ENCODE results near the gene SHISA7. TPM values are rescaled to one million over a fixed set of nuclear protein-coding genes. Genes with fewer than 3 reads are reported as not detected.
"Not testable (repeated sequence)": the region's sequence is repeated elsewhere in the genome, so short reads cannot be mapped to it uniquely, and the experiment has no call there.

Gene SHISA7
- total and polyA plus RNA-seq, 4 donors: 4.0 to 35.6 (median 17.1) TPM

DNA sequence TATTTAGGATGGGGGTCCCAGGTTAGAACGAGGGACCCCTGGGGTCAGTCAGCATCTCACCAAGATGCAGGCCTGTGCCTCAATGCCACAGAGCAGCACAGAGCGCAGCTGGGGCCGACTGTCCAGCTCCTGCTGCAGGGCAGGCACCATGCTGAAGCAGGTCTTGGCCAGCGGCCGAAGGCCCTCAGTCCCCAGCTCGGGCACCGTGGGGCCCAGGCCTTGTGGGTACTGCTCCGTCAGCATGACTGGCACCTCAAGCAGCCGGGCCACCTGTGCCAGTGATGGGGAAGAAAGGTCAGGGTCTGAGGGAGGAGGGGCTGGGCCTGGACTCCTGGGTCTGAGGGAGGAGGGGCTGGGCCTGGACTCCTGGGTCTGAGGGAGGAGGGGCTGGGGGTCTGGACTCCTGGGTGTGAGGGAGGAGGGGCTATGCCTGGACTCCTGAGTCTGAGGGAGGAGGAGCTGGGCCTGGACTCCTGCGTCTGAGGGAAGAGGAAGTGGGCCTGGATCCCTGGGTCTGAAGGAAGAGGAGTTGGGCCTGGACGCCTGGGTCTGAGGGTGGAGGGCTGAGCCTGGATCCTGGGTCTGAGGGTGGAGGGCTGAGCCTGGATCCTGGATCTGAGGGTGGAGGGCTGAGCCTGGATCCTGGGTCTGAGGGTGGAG is 12.6 kb upstream of the SHISA7 start:
- peaks cover 48% of the 10 kb centered on the region for H3K4me1 ChIP-seq (ENCODE audit: control insufficient read depth, insufficient read depth, low read length)
- peaks cover 34% of the 10 kb centered on the region for H3K36me3 ChIP-seq (ENCODE audit: control insufficient read depth, insufficient read depth, low read length)
- peaks cover 6% of the 10 kb centered on the region for H3K27me3 ChIP-seq (ENCODE audit: control insufficient read depth, insufficient read depth, low read length)
- H3K4me3 ChIP-seq (ENCODE audit: low read depth, low read length): no peak overlapping the region
- no peaks in the 10 kb centered on the region for H3K9me3 ChIP-seq (ENCODE audit: control insufficient read depth, insufficient read depth, low read length)
- no peak overlapping the region for H3K27ac ChIP-seq (ENCODE audit: low read depth, low read length)
- DNase-seq (ENCODE audit: low read depth in 4 of 6, low spot score in 6 of 6): no peak
- WGBS (ENCODE audit: insufficient coverage): 94% methylated on average over 11 of the region's 11 CpGs

GRCh38 chr19:55454787-55455243 is 11.7 kb upstream of the SHISA7 start:
- Histone ChIP-seq H3K27me3 (ENCODE audit: control insufficient read depth, insufficient read depth, low read length) (peaks cover 6% of the 10 kb centered on the region), H3K9me3 (ENCODE audit: control insufficient read depth, insufficient read depth, low read length) (no peaks in the 10 kb centered on the region), H3K4me3 (ENCODE audit: low read depth, low read length) (no peak overlapping the region), H3K27ac (ENCODE audit: low read depth, low read length) (no peak overlapping the region), H3K4me1 (ENCODE audit: control insufficient read depth, insufficient read depth, low read length) (peaks cover 46% of the 10 kb centered on the region), H3K36me3 (ENCODE audit: control insufficient read depth, insufficient read depth, low read length) (peaks cover 34% of the 10 kb centered on the region)
- 60% methylated on average over 11 of the region's 14 CpGs for WGBS (ENCODE audit: insufficient coverage)
- peak in 2 of 6 donors; percentile 36 to 53 for DNase-seq (ENCODE audit: low read depth in 4 of 6, low spot score in 6 of 6)

GRCh38 chr19:55453511-55454260 is 10.6 kb upstream of the SHISA7 start:
- H3K27me3 ChIP-seq (ENCODE audit: control insufficient read depth, insufficient read depth, low read length): peaks cover 6% of the 10 kb centered on the region
- no peak overlapping the region for H3K27ac ChIP-seq (ENCODE audit: low read depth, low read length)
- H3K4me1 ChIP-seq (ENCODE audit: control insufficient read depth, insufficient read depth, low read length): peaks cover 51% of the 10 kb centered on the region
- no peaks in the 10 kb centered on the region for H3K9me3 ChIP-seq (ENCODE audit: control insufficient read depth, insufficient read depth, low read length)
- WGBS (ENCODE audit: insufficient coverage): 86% methylated on average over 10 of the region's 12 CpGs
- peaks cover 34% of the 10 kb centered on the region for H3K36me3 ChIP-seq (ENCODE audit: control insufficient read depth, insufficient read depth, low read length)
- no peak overlapping the region for H3K4me3 ChIP-seq (ENCODE audit: low read depth, low read length)
- DNase-seq (ENCODE audit: low read depth in 4 of 6, low spot score in 6 of 6): no peak

- peaks cover 36% of the 10 kb centered on the region for H3K36me3 ChIP-seq (ENCODE audit: control insufficient read depth, insufficient read depth, low read length)
- under 1% methylated on average over 26 of the region's 34 CpGs for WGBS (ENCODE audit: insufficient coverage)
- H3K9me3 ChIP-seq (ENCODE audit: control insufficient read depth, insufficient read depth, low read length): no peaks in the 10 kb centered on the region
- H3K4me3 ChIP-seq (ENCODE audit: low read depth, low read length): peak overlapping the region; percentile 55
- H3K4me1 ChIP-seq (ENCODE audit: control insufficient read depth, insufficient read depth, low read length): peaks cover 55% of the 10 kb centered on the region
- peaks cover 6% of the 10 kb centered on the region for H3K27me3 ChIP-seq (ENCODE audit: control insufficient read depth, insufficient read depth, low read length)
- peak; percentile 88 to 99 (median 94) for DNase-seq (ENCODE audit: low read depth in 4 of 6, low spot score in 6 of 6)
- no peak overlapping the region for H3K27ac ChIP-seq (ENCODE audit: low read depth, low read length)
Measured at GRCh38 chr19:55452749-55453346, 9.7 kb upstream of the SHISA7 start.

DNA sequence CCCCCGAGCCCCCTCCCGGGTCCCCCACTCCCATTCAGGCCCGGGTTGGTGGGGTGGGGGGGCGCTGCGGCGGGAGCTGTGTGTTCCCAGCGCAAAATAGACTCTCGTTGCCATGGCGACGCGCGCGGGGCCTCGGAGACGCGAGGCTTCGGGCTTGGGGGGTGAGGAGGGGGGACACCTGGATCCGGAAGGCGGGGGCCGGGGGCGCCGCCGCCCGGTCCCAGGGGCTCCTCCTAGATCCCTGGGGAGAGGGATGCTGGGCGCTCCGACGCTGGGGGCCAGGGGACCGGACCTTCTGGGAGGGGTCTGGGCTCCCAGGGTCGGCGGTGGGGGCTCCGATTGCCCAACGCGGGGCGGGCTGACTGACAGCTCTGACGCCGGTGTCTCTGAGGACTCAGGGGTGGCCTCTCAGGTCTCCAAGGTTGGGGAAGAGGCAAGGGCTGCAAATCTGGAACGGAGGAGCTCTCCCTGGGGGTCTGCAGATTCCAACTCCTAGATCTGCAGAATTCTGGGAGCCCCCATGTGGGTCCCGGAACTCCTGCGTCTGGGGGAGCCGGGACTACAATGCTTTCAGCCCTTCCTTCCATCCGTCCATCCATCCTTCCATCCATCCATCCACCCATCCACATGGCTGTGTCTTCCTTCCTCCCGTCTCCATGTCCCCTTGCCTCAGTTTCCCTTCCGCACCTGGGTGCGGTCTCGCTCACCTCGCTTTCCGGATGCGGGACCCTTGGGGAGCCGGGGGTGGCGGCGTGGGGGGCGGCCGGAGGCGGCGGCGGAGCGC is 9.1 kb upstream of the SHISA7 start:
- peaks cover 36% of the 10 kb centered on the region for H3K36me3 ChIP-seq (ENCODE audit: control insufficient read depth, insufficient read depth, low read length)
- H3K27me3 ChIP-seq (ENCODE audit: control insufficient read depth, insufficient read depth, low read length): peaks cover 6% of the 10 kb centered on the region
- under 1% methylated on average over 57 of the region's 57 CpGs for whole genome bisulfite sequencing (ENCODE audit: insufficient coverage)
- DNase-seq (ENCODE audit: low read depth in 4 of 6, low spot score in 6 of 6): peak in 3 of 6 donors; percentile 69 to 92 (median 92)
- H3K4me1 ChIP-seq (ENCODE audit: control insufficient read depth, insufficient read depth, low read length): peaks cover 62% of the 10 kb centered on the region
- H3K4me3 ChIP-seq (ENCODE audit: low read depth, low read length): peak overlapping the region; percentile 55
- no peaks in the 10 kb centered on the region for H3K9me3 ChIP-seq (ENCODE audit: control insufficient read depth, insufficient read depth, low read length)
- H3K27ac ChIP-seq (ENCODE audit: low read depth, low read length): no peak overlapping the region

DNA sequence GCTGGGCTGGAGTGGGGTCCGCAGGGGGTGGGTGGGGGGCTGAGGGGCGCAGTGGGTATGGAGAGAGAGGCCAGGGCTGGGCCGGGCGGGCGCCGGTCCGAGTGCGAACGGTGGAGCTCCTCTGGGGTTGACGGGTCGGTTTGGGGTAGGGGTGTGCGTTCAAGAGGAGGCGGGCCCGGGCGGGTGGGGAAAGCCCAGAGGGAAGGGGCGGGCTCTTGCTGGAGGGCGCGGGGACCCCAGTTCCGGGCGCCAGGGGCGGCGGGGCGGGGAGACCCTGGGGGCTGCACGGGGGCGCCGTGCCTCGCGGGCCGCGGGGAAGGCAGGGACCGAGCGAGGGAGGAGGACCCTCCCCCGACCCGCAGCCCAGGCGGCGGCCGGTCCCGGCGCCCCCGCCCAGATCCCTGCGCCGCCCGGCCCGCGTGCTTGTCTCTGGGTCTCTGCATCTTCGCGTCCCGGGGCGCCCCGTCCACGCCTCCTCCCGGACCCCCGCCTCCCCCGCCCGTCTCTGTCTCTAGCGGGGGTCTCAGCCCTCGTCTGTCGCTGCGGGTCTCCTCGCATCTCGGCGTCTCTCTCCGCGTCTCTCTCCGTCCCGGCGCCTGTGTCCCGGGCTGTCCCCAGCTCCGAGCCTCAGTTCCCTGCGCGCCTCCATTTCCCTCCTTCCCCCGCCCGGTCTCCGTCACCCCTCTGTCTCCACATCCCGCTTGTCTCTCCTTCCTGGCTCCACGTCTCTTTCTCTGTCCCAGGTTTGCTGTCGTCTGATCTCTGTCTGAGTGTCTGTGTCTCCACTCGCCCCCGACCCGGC is 8.3 kb upstream of the SHISA7 start:
- Histone ChIP-seq H3K27me3 (ENCODE audit: control insufficient read depth, insufficient read depth, low read length) (peaks cover 6% of the 10 kb centered on the region), H3K4me3 (ENCODE audit: low read depth, low read length) (peak overlapping the region; percentile 55), H3K4me1 (ENCODE audit: control insufficient read depth, insufficient read depth, low read length) (peaks cover 67% of the 10 kb centered on the region), H3K27ac (ENCODE audit: low read depth, low read length) (no peak overlapping the region), H3K9me3 (ENCODE audit: control insufficient read depth, insufficient read depth, low read length) (no peaks in the 10 kb centered on the region), H3K36me3 (ENCODE audit: control insufficient read depth, insufficient read depth, low read length) (peaks cover 32% of the 10 kb centered on the region)
- peak in 1 of 6 donors; percentile 33 for DNase-seq (ENCODE audit: low read depth in 4 of 6, low spot score in 6 of 6)
- under 1% methylated on average over 77 of the region's 80 CpGs for WGBS (ENCODE audit: insufficient coverage)

DNA sequence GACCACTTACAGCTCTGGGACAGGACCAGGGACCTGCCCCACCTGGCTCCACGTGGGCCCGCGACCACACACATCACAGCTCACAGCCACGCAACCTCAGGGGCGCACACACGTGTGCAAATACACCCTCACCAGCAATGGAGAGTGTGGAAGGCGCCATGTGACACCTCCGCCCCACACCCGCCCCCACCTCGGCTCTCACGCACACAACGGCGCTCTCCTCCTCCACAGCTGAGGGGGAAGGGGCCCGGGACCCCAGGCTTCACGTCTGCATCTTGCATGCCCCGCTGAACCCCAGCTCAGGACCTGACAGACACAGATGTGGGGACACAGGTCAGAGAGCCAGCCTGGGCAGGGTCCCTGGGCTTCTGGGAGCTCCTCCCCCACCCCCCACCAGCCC is 6.4 kb upstream of the SHISA7 start:
- Histone ChIP-seq H3K36me3 (ENCODE audit: control insufficient read depth, insufficient read depth, low read length) (peaks cover 13% of the 10 kb centered on the region), H3K27ac (ENCODE audit: low read depth, low read length) (no peak overlapping the region), H3K9me3 (ENCODE audit: control insufficient read depth, insufficient read depth, low read length) (no peaks in the 10 kb centered on the region), H3K4me3 (ENCODE audit: low read depth, low read length) (no peak overlapping the region), H3K4me1 (ENCODE audit: control insufficient read depth, insufficient read depth, low read length) (peaks cover 70% of the 10 kb centered on the region), H3K27me3 (ENCODE audit: control insufficient read depth, insufficient read depth, low read length) (peaks cover 12% of the 10 kb centered on the region)
- DNase-seq (ENCODE audit: low read depth in 4 of 6, low spot score in 6 of 6): no peak
- WGBS (ENCODE audit: insufficient coverage): 27% methylated on average over 16 of the region's 16 CpGs

DNA sequence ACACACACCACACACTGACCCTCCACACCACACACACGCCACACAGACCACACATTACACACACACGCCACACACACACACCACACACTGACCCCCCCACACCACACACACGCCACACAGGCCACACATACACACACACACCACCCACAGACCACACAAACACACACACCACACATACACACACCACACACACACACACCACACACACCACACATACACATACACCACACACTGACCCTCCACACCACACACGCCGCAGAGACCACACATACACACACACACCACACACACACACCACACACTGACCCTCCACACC is 5.0 kb upstream of the SHISA7 start:
- H3K9me3 ChIP-seq (ENCODE audit: control insufficient read depth, insufficient read depth, low read length); H3K27ac ChIP-seq (ENCODE audit: low read depth, low read length); DNase-seq (ENCODE audit: low read depth in 4 of 6, low spot score in 6 of 6); H3K4me3 ChIP-seq (ENCODE audit: low read depth, low read length); H3K36me3 ChIP-seq (ENCODE audit: control insufficient read depth, insufficient read depth, low read length): not testable (repeated sequence)
- Histone ChIP-seq H3K27me3 (ENCODE audit: control insufficient read depth, insufficient read depth, low read length) (peaks cover 20% of the 10 kb centered on the region), H3K4me1 (ENCODE audit: control insufficient read depth, insufficient read depth, low read length) (peaks cover 69% of the 10 kb centered on the region)
- WGBS (ENCODE audit: insufficient coverage): 76% methylated on average over 5 of the region's 5 CpGs

Data from spinal cord (tissue), 10 donors.